Stomach (tissue), 9 donors: Measurements from ENCODE around the gene STK11IP. TPM values are rescaled to one million over a fixed set of nuclear protein-coding genes. Genes with fewer than 3 reads are reported as not detected.

Source experiments
- DNase-seq, 2 donors: peaks; one replicate each; pipeline versions ENCODE4 v3.0.0 to v3.0.0-alpha.2; 2013 to 2019
- H3K27ac ChIP-seq, 5 donors: fragments of 200-600 bp in 4 of 5; sonication (generic) in 4 of 5; one replicate each; pipeline ENCODE4 v1.5.1; 2013 to 2019; ENCODE audit warnings: mild to moderate bottlenecking in 1 of 5, moderate library complexity in 1 of 5
- H3K27me3 ChIP-seq, 3 donors: fragments of 200-600 bp; sonication (generic); one replicate each; pipeline ENCODE4 v1.5.1; 2017 to 2019; ENCODE audit warnings: mixed run types in 1 of 3
- H3K36me3 ChIP-seq, 4 donors: fragments of 200-600 bp; sonication (generic); 1 replicate in 3 of 4; 2 replicates in 1 of 4; pipeline ENCODE4 v1.5.1; 2016 to 2019
- H3K4me1 ChIP-seq, 4 donors: fragments of 200-600 bp; sonication (generic); one replicate each; pipeline ENCODE4 v1.5.1; 2016 to 2019
- H3K4me3 ChIP-seq, 4 donors: fragments of 200-600 bp; sonication (generic) in 3 of 4; one replicate each; pipeline ENCODE4 v1.5.1; 2016 to 2019; ENCODE audit warnings: mild to moderate bottlenecking in 1 of 4
- H3K9me3 ChIP-seq, 4 donors: fragments of 200-600 bp; sonication (generic); one replicate each; pipeline ENCODE4 v1.5.1; 2016 to 2019
- CTCF ChIP-seq, 7 experiments: fragments of 450-650 bp in 4 of 7; fragments of 200-600 bp in 3 of 7; sonication (generic) in 3 of 7; IDR thresholded peaks; one replicate each; pipeline ENCODE4 v1.5.1; 2016 to 2019; ENCODE audit warnings: antibody characterized with exemption in 7 of 7, control low read depth in 2 of 7, mild to moderate bottlenecking in 1 of 7
- EP300 ChIP-seq: sonication (generic); formaldehyde crosslinking; IDR thresholded peaks from one replicate; pipeline ENCODE4 v1.6.1; 2017; ENCODE audit warnings: antibody characterized with exemption
- POLR2A ChIP-seq, 4 donors: fragments of 450-650 bp; IDR thresholded peaks; one replicate each; pipeline ENCODE4 v1.6.1; 2016; ENCODE audit warnings: antibody characterized with exemption in 4 of 4, control low read depth in 2 of 4, mild to moderate bottlenecking in 1 of 4, moderate library complexity in 1 of 4
- POLR2AphosphoS5 ChIP-seq, 3 donors: sonication (generic); formaldehyde crosslinking; IDR thresholded peaks; one replicate each; pipeline ENCODE4 v1.6.1; 2016; ENCODE audit warnings: antibody characterized with exemption in 3 of 3
- WGBS, 5 donors: extraction: QIAGEN DNeasy Blood & Tissue Kit in 3 of 5; methylation state at CpG; one replicate each; pipeline versions ENCODE4 v1.1.5 to v1.1.7; 2013 to 2018; 5-methylcytosine and 5-hydroxymethylcytosine counted together
- intact Hi-C: fragments of 100-400 bp; cut with DNase I; formaldehyde crosslinking; loops from one replicate; pipeline ENCODE4 v1.15.1; 2023; ENCODE audit warnings: low total_unique reads
- polyA plus RNA-seq, 3 donors: library from polyadenylated mRNA; stranded (reverse); fragments of 200-250 nt; gene quantifications; one replicate each; pipeline ENCODE4 v1.2.3, GENCODE V29; 2013
- total RNA-seq, 5 donors: library from RNA; depleted of rRNA; stranded (reverse); fragments of >200 nt; gene quantifications; one replicate each; pipeline versions ENCODE4 v1.1.0 to v1.2.3, GENCODE V29; 2014 to 2016
- donor health status: healthy with polysubstance abuse.
- donor health status: Bipolar disorder and iron deficiency.
- donor health status: healthy.

Gene STK11IP
- total and polyA plus RNA-seq, 8 donors: 6.8 to 89.5 (median 14.6) TPM

- 55 to 69% (median 67%) methylated on average over 7 of the region's 7 CpGs for WGBS, 5 donors
- H3K27me3 ChIP-seq: peaks cover 0 to 5% (median 0%) of the 10 kb centered on the region in 3 donors
- H3K36me3 ChIP-seq: no peaks in the 10 kb centered on the region
- TF ChIP-seq EP300: no peak
- no peak for TF ChIP-seq POLR2A (IDR thresholded peaks at IDR 0.05)
- TF ChIP-seq CTCF (IDR thresholded peaks at IDR 0.05): no peak
- no peak for TF ChIP-seq POLR2AphosphoS5 (IDR thresholded peaks at IDR 0.05)
- H3K9me3 ChIP-seq: peaks cover 0 to 27% (median 13%) of the 10 kb centered on the region in 4 donors
- intact Hi-C loops: no loop called here
- H3K4me1 ChIP-seq: no peaks in the 10 kb centered on the region
- no peak for DNase-seq
- H3K27ac ChIP-seq: no peak overlapping the region
- no peak overlapping the region for H3K4me3 ChIP-seq
Measured at GRCh38 chr2:219658196-219658846, 60.7 kb downstream of the STK11IP start.

DNA sequence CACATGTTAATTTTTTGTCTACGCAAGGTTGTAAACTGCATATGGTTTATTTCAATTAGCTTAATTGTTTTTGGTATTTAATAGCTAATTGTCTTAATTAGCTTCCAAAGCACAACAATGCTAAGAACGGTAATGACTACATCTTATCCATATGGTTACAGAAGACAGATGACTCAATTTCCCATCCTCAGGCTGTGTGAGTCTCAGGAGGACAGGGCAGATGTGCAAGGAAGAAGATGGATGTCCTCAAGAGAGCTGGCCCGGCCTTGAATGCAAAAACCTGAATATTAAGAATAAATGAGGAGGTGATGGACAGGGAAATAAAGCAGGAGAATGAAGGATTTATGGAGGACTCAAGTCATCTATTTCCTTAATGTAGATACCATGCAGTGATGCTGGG, 61.2 kb downstream of the STK11IP start:
- H3K4me3 ChIP-seq: no peak overlapping the region
- H3K9me3 ChIP-seq: peaks cover 0 to 27% (median 13%) of the 10 kb centered on the region in 4 donors
- no peak for DNase-seq
- no peaks in the 10 kb centered on the region for H3K4me1 ChIP-seq
- peaks cover 0 to 5% (median 0%) of the 10 kb centered on the region in 3 donors for H3K27me3 ChIP-seq
- no peaks in the 10 kb centered on the region for H3K36me3 ChIP-seq
- TF ChIP-seq EP300 (no peak), POLR2AphosphoS5 (IDR thresholded peaks at IDR 0.05) (no peak), CTCF (IDR thresholded peaks at IDR 0.05) (no peak)
- H3K27ac ChIP-seq: no peak overlapping the region
- WGBS, 5 donors: 76 to 84% (median 82%) methylated on average over 3 of the region's 3 CpGs
- intact Hi-C loops: no loop called here

GRCh38 chr2:219661197-219661954, 63.7 kb downstream of the STK11IP start:
- Histone ChIP-seq H3K4me3 (no peak overlapping the region), H3K27ac (no peak overlapping the region), H3K36me3 (no peaks in the 10 kb centered on the region), H3K9me3 (peaks cover 0 to 27% (median 13%) of the 10 kb centered on the region in 4 donors), H3K4me1 (peaks cover 0 to 5% (median 0%) of the 10 kb centered on the region in 4 donors), H3K27me3 (peaks cover 0 to 5% (median 0%) of the 10 kb centered on the region in 3 donors)
- intact Hi-C loops: no loop called here
- TF ChIP-seq POLR2A (IDR thresholded peaks at IDR 0.05): no peak
- no peak for TF ChIP-seq EP300
- no peak for TF ChIP-seq POLR2AphosphoS5 (IDR thresholded peaks at IDR 0.05)
- no peak for TF ChIP-seq CTCF (IDR thresholded peaks at IDR 0.05)
- 43 to 56% (median 48%) methylated on average over 7 of the region's 7 CpGs for WGBS, 5 donors
- DNase-seq: no peak

GRCh38 chr2:219661955-219662395, 64.3 kb downstream of the STK11IP start:
- Histone ChIP-seq H3K36me3 (no peaks in the 10 kb centered on the region), H3K9me3 (peaks cover 0 to 27% (median 13%) of the 10 kb centered on the region in 4 donors), H3K4me3 (no peak overlapping the region), H3K27ac (no peak overlapping the region), H3K27me3 (peaks cover 0 to 5% (median 0%) of the 10 kb centered on the region in 3 donors), H3K4me1 (peaks cover 0 to 5% (median 0%) of the 10 kb centered on the region in 4 donors)
- DNase-seq: no peak
- intact Hi-C loops: no loop called here
- 69 to 86% (median 71%) methylated on average over 1 of the region's 1 CpG for WGBS, 5 donors
- TF ChIP-seq POLR2A (IDR thresholded peaks at IDR 0.05) (no peak), POLR2AphosphoS5 (IDR thresholded peaks at IDR 0.05) (no peak), EP300 (no peak), CTCF (IDR thresholded peaks at IDR 0.05) (no peak)
